Esophagus muscularis mucosa (tissue), 4 donors: ENCODE data around the gene PDZRN3. TPM values are rescaled to one million over a fixed set of nuclear protein-coding genes. Genes with fewer than 3 reads are reported as not detected.
A peak's percentile ranks its signal among the peaks of the same experiment; 100 is the strongest.

ENCODE experiments used
- DNase-seq: peaks from one replicate; pipeline ENCODE4 v3.0.0-alpha.2; 2017; ENCODE audit errors: extremely low spot score
- H3K27ac ChIP-seq, 4 donors: fragments of 200-600 bp; sonication (generic); replicated peaks in 1 of 4; 1 replicate in 3 of 4; 2 replicates in 1 of 4; pipeline ENCODE4 v1.5.1; 2016 to 2019; ENCODE audit warnings: mild to moderate bottlenecking in 1 of 4
- H3K27me3 ChIP-seq, 4 donors: fragments of 200-600 bp; sonication (generic); one replicate each; pipeline versions ENCODE4 v1.5.1 to v1.6.0; 2016 to 2019
- H3K36me3 ChIP-seq, 4 donors: fragments of 200-600 bp; sonication (generic); one replicate each; pipeline ENCODE4 v1.5.1; 2016 to 2019
- H3K4me1 ChIP-seq, 4 donors: fragments of 200-600 bp; sonication (generic); one replicate each; pipeline ENCODE4 v1.5.1; 2016 to 2019
- H3K4me3 ChIP-seq, 4 donors: fragments of 200-600 bp; sonication (generic); 1 replicate in 2 of 4; 2 replicates in 2 of 4; pipeline ENCODE4 v1.5.1; 2016 to 2019; ENCODE audit warnings: mild to moderate bottlenecking in 4 of 4, moderate library complexity in 1 of 4
- H3K9me3 ChIP-seq, 4 donors: fragments of 200-600 bp; sonication (generic); 1 replicate in 3 of 4; 2 replicates in 1 of 4; pipeline ENCODE4 v1.5.1; 2016 to 2019
- CTCF ChIP-seq, 3 experiments: fragments of 200-600 bp in 2 of 3; fragments of 450-650 bp in 1 of 3; sonication (generic) in 2 of 3; IDR thresholded peaks; one replicate each; pipeline ENCODE4 v1.5.1; 2017 to 2019; ENCODE audit warnings: antibody characterized with exemption in 3 of 3, mild to moderate bottlenecking in 2 of 3, moderate library complexity in 1 of 3
- EP300 ChIP-seq: sonication (generic); formaldehyde crosslinking; IDR thresholded peaks from one replicate; pipeline ENCODE4 v1.6.1; 2017; ENCODE audit warnings: antibody characterized with exemption
- POLR2A ChIP-seq: fragments of 450-650 bp; IDR thresholded peaks from one replicate; pipeline ENCODE4 v1.6.1; 2017; ENCODE audit warnings: antibody characterized with exemption, moderate library complexity, mild to moderate bottlenecking, low read depth
- POLR2AphosphoS5 ChIP-seq, 2 donors: sonication (generic); formaldehyde crosslinking; IDR thresholded peaks; one replicate each; pipeline ENCODE4 v1.6.1; 2017; ENCODE audit warnings: antibody characterized with exemption in 2 of 2
- WGBS: methylation state at CpG from one replicate; pipeline ENCODE4 v1.1.5; 2018; 5-methylcytosine and 5-hydroxymethylcytosine counted together
- intact Hi-C: fragments of 100-400 bp; cut with DNase I; formaldehyde crosslinking; loops from one replicate; pipeline ENCODE4 v1.15.1; 2023
- total RNA-seq, 4 donors: library from RNA; depleted of rRNA; stranded (reverse); fragments of >200 nt; gene quantifications; one replicate each; pipeline versions ENCODE4 v1.1.0 to v1.2.1, GENCODE V29; 2016

Gene PDZRN3
- total RNA-seq, 4 donors from 2014 or later, result 149 to 314 (median 220) TPM

GRCh38 chr3:73399106-73399505 is 225.6 kb downstream of the PDZRN3 start:
- Histone ChIP-seq H3K27me3 (no peaks in the 10 kb centered on the region), H3K4me3 (no peak overlapping the region), H3K9me3 (no peaks in the 10 kb centered on the region), H3K4me1 (peaks cover 16 to 54% (median 46%) of the 10 kb centered on the region in 4 donors), H3K36me3 (peaks cover 0 to 45% (median 24%) of the 10 kb centered on the region in 4 donors), H3K27ac (peak overlapping the region; percentile 33 to 61 (median 38))
- intact Hi-C loops, result no loop called here
- 56% methylated on average over 3 of the region's 3 CpGs for WGBS
- DNase-seq, result no peak
- TF ChIP-seq EP300 (no peak), CTCF (IDR thresholded peaks at IDR 0.05) (no peak), POLR2A (no peak), POLR2AphosphoS5 (IDR thresholded peaks at IDR 0.05) (peak in 1 of 2 donors; percentile 19)

- Histone ChIP-seq H3K36me3 (peaks cover 0 to 54% (median 21%) of the 10 kb centered on the region in 4 donors), H3K27ac (peak overlapping the region; percentile 33 to 61 (median 38)), H3K4me1 (peaks cover 16 to 46% (median 41%) of the 10 kb centered on the region in 4 donors), H3K27me3 (no peaks in the 10 kb centered on the region), H3K4me3 (no peak overlapping the region), H3K9me3 (no peaks in the 10 kb centered on the region)
- no peak for TF ChIP-seq CTCF (IDR thresholded peaks at IDR 0.05)
- no peak for TF ChIP-seq POLR2AphosphoS5 (IDR thresholded peaks at IDR 0.05)
- no peak for TF ChIP-seq EP300
- no peak for TF ChIP-seq POLR2A
- WGBS, result 90% methylated on average over 8 of the region's 8 CpGs
- DNase-seq, result no peak
- intact Hi-C loops, result no loop called here
These were observed 226.7 kb downstream of the PDZRN3 start for GRCh38 chr3:73398084-73398483.

- Histone ChIP-seq H3K4me3 (no peak overlapping the region), H3K4me1 (peaks cover 0 to 9% (median 6%) of the 10 kb centered on the region in 4 donors), H3K36me3 (peaks cover 0 to 76% (median 36%) of the 10 kb centered on the region in 4 donors), H3K27me3 (no peaks in the 10 kb centered on the region), H3K9me3 (no peaks in the 10 kb centered on the region), H3K27ac (no peak overlapping the region)
- no peak for DNase-seq
- 70% methylated on average over 5 of the region's 5 CpGs for WGBS
- TF ChIP-seq POLR2A (no peak), EP300 (no peak), POLR2AphosphoS5 (IDR thresholded peaks at IDR 0.05) (no peak), CTCF (IDR thresholded peaks at IDR 0.05) (no peak)
- intact Hi-C loops, result no loop called here
These were observed 230.5 kb downstream of the PDZRN3 start for GRCh38 chr3:73394240-73394639.

- intact Hi-C loops, result no loop called here
- Histone ChIP-seq H3K4me3 (no peak overlapping the region), H3K36me3 (peaks cover 0 to 88% (median 43%) of the 10 kb centered on the region in 4 donors), H3K27ac (no peak overlapping the region), H3K27me3 (no peaks in the 10 kb centered on the region), H3K4me1 (peaks cover 0 to 10% (median 0%) of the 10 kb centered on the region in 4 donors), H3K9me3 (no peaks in the 10 kb centered on the region)
- no peak for DNase-seq
- 90% methylated on average over 9 of the region's 9 CpGs for WGBS
- TF ChIP-seq CTCF (IDR thresholded peaks at IDR 0.05) (no peak), POLR2AphosphoS5 (IDR thresholded peaks at IDR 0.05) (no peak), EP300 (no peak), POLR2A (no peak)
These were observed 231.7 kb downstream of the PDZRN3 start for GRCh38 chr3:73393005-73393404.

GRCh38 chr3:73391984-73392383 is 232.8 kb downstream of the PDZRN3 start:
- no peak overlapping the region for H3K4me3 ChIP-seq
- DNase-seq, result no peak
- H3K27ac ChIP-seq, result peak overlapping the region in 1 of 4 donors; percentile 20
- TF ChIP-seq CTCF (IDR thresholded peaks at IDR 0.05) (no peak), POLR2AphosphoS5 (IDR thresholded peaks at IDR 0.05) (no peak), EP300 (no peak), POLR2A (no peak)
- intact Hi-C loops, result no loop called here
- H3K27me3 ChIP-seq, result no peaks in the 10 kb centered on the region
- H3K4me1 ChIP-seq, result peaks cover 0 to 10% (median 0%) of the 10 kb centered on the region in 4 donors
- WGBS, result 93% methylated on average over 9 of the region's 9 CpGs
- H3K9me3 ChIP-seq, result no peaks in the 10 kb centered on the region
- peaks cover 0 to 92% (median 47%) of the 10 kb centered on the region in 4 donors for H3K36me3 ChIP-seq
